Coronary artery (tissue), 2 donors: ENCODE measurements around the gene HHIP.
A peak's percentile ranks its signal among the peaks of the same experiment; 100 is the strongest.

Experiments
- DNase-seq: peaks from one replicate; pipeline ENCODE4 v3.0.0-alpha.2; 2017; ENCODE audit warnings: low spot score
- H3K27ac ChIP-seq, 2 donors: fragments of 200-600 bp; sonication (generic); one replicate each; pipeline ENCODE4 v1.5.1; 2016 to 2019
- H3K4me3 ChIP-seq: fragments of 200-600 bp; sonication (generic); 2 replicates; pipeline ENCODE4 v1.5.1; 2016; ENCODE audit warnings: mild to moderate bottlenecking, moderate library complexity
- TF ChIP-seq, protein P1 (sequence below): fragments of 200-600 bp; sonication (generic); IDR thresholded peaks from one replicate; pipeline ENCODE4 v1.5.1; 2019; ENCODE audit warnings: antibody characterized with exemption

HHIP gene, protein sequence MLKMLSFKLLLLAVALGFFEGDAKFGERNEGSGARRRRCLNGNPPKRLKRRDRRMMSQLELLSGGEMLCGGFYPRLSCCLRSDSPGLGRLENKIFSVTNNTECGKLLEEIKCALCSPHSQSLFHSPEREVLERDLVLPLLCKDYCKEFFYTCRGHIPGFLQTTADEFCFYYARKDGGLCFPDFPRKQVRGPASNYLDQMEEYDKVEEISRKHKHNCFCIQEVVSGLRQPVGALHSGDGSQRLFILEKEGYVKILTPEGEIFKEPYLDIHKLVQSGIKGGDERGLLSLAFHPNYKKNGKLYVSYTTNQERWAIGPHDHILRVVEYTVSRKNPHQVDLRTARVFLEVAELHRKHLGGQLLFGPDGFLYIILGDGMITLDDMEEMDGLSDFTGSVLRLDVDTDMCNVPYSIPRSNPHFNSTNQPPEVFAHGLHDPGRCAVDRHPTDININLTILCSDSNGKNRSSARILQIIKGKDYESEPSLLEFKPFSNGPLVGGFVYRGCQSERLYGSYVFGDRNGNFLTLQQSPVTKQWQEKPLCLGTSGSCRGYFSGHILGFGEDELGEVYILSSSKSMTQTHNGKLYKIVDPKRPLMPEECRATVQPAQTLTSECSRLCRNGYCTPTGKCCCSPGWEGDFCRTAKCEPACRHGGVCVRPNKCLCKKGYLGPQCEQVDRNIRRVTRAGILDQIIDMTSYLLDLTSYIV

DNA sequence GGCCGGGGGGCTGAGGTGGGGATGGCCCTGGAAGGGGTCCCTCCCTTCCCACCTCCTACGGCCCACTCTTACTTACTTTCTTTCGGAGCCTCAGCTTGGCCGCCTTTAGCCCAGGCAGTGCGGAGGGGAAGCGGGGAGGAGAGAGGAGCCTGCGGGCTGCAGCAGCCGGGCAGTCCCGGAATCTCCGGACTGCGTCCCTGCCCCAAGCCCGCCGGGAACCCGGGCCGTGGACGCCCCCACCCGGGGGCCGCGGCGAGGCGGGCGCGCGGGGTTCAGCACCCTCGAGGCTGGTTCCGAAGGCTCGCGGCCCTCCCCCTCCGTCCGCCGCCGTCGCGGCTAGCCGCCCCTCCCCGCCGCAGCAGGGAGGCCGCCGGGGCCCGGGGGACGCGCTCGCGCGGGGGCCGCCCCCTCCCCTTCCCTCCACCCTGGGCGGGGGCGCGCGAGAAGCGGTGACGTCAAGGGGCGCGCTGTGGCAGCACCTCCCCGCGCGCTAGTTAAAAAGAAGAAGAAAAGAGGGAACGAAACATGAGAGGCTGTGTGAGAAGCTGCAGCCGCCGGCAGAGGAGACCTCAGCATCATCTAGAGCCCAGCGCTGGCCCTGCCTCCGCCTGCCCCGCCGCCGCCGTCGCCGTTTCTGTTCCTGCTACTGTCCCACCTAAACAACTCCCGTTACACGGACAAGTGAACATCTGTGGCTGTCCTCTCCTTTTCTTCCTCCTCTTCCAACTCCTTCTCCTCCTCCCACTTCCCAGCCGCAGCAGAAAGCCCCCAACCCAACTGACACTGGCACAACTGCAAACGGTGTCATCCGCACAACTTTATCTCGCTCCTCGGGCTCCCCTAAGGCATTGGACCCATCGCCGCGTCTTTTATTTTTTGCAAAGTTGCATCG lies at the start of gene HHIP:
Gene HHIP, plus strand, starts transcription at position 526 of the 892 bp plus-strand sequence. CDS start 520 bp downstream, outside the sequence.
- TF ChIP-seq, protein P1, sequence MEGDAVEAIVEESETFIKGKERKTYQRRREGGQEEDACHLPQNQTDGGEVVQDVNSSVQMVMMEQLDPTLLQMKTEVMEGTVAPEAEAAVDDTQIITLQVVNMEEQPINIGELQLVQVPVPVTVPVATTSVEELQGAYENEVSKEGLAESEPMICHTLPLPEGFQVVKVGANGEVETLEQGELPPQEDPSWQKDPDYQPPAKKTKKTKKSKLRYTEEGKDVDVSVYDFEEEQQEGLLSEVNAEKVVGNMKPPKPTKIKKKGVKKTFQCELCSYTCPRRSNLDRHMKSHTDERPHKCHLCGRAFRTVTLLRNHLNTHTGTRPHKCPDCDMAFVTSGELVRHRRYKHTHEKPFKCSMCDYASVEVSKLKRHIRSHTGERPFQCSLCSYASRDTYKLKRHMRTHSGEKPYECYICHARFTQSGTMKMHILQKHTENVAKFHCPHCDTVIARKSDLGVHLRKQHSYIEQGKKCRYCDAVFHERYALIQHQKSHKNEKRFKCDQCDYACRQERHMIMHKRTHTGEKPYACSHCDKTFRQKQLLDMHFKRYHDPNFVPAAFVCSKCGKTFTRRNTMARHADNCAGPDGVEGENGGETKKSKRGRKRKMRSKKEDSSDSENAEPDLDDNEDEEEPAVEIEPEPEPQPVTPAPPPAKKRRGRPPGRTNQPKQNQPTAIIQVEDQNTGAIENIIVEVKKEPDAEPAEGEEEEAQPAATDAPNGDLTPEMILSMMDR: no peak
- Histone ChIP-seq H3K4me3 (peak within 1 kb of the TSS; percentile 76), H3K27ac (peak within 1 kb of the TSS in 1 of 2 donors; percentile 52)
- no peak for DNase-seq

- no peak for DNase-seq
- no peak overlapping the region for H3K4me3 ChIP-seq
- H3K27ac ChIP-seq: no peak overlapping the region
- TF ChIP-seq, protein P1: no peak
Observed at GRCh38 chr4:144597171-144597570, 48.8 kb upstream of the HHIP start.

- Histone ChIP-seq H3K27ac (no peak overlapping the region), H3K4me3 (no peak overlapping the region)
- TF ChIP-seq, protein P1: no peak
- DNase-seq: no peak
Observed at GRCh38 chr4:144599621-144600020, 46.3 kb upstream of the HHIP start.

DNA sequence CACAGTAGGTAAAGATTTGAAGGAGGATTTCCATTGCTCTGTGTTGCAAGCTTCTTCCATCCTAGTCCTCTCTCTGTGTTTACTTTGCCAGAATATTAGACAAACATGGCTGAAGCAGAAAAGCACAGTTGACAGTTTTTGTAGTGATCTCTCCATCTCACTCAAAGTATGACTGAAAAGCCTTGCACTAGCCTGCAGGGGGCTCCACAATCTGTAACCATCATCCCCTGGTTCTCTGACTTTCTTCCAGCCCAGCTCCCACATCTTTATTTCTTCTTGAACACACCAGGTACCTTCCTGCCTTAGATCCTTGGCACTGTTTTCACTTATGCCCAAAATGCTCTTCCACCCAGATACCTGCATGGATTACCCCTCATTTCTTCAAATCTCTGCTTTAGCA lies 34.1 kb upstream of the HHIP start:
- Histone ChIP-seq H3K27ac (no peak overlapping the region), H3K4me3 (no peak overlapping the region)
- TF ChIP-seq, protein P1: no peak
- no peak for DNase-seq

DNA sequence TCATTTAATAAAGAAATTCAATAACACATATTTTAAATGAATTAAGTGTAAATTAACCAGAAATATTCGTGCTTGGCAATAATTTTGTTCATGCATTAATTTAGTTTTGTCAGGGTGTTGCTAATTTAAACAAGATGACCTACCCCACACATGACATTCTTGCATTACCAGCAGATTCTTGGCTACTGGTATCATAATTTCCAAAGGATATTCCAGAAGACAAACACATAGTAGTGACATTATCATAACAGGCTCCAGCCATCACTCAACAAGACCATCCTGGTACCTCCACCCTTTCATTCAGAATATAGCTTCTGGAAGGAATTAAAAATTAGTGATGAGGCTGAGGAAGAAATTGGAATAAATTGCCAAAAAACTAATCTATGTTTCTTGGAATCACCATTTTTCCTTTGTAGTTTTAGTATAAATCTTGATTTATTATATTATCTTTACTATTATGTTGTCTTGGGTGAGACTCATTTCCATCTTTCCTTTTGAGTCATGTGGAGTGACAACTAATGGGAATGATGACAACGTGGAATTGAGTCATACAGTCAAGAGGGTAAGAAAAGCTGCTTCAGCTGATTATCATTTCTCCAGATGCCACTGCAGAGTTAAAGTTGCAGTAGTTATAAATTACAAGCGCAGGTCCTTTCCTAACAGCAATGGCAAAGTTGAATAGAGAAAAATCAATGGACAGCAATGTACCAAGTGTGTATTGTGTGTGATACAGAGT lies 30.9 kb upstream of the HHIP start:
- DNase-seq: no peak
- Histone ChIP-seq H3K27ac (no peak overlapping the region), H3K4me3 (no peak overlapping the region)
- TF ChIP-seq, protein P1: no peak

GRCh38 chr4:144621681-144622080 lies 24.3 kb upstream of the HHIP start:
- Histone ChIP-seq H3K27ac (no peak overlapping the region), H3K4me3 (no peak overlapping the region)
- TF ChIP-seq, protein P1: no peak
- DNase-seq: no peak
